PFSK-1 (cell line): ENCODE data around the gene GLRA1.

Experiments
- FOXP2 ChIP-seq: optimal IDR thresholded peaks from 2 replicates; pipeline ENCODE3; 2011; ENCODE audit warnings: borderline replicate concordance, control low read depth, inconsistent platforms; ENCODE audit not compliant: insufficient read depth; ENCODE audit errors: extremely low read length, extremely low read depth
- POLR2AphosphoS5 ChIP-seq: IDR thresholded peaks from 2 replicates; pipeline ENCODE4 v1.6.1; 2012; ENCODE audit warnings: low read depth, mild to moderate bottlenecking, control low read depth, low read length, moderate library complexity
- REST ChIP-seq, 2 experiments: IDR thresholded peaks; 2 replicates each; pipeline versions ENCODE4 v1.6.1 to v1.8.0; 2011 to 2012; ENCODE audit warnings: low read depth in 2 of 2, low read length in 2 of 2, control low read depth in 1 of 2, inconsistent platforms in 1 of 2, mild to moderate bottlenecking in 1 of 2, moderate library complexity in 1 of 2; ENCODE audit not compliant: insufficient read depth in 1 of 2
- SIN3A ChIP-seq: IDR thresholded peaks from 2 replicates; pipeline ENCODE4 v1.6.1; 2012; ENCODE audit warnings: mild to moderate bottlenecking, low read length, moderate library complexity, borderline replicate concordance; ENCODE audit not compliant: insufficient read depth
- TAF1 ChIP-seq: IDR thresholded peaks from 2 replicates; pipeline ENCODE4 v1.6.1; 2012; ENCODE audit warnings: low read length, control low read depth, borderline replicate concordance; ENCODE audit not compliant: insufficient read depth

The GLRA1 gene

DNA sequence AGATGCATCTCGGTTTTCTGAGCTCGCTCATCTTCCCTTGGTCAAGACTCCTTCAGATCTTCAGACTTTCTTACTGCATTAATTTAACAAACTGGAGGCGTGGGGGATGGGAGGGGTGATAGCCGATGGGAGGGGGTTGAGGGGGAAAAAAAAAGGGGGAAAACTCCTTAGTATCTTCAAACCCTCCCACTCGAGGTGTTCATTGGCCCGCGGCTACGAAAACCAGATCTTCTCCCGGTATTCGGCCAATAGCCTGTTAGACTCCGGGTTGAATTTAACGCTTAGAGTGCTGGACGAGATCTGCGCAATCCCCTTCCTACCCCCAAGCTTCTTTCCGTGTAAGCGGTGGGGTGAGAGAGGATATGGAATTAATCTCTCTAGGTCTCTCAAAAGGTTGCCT lies 689 bp upstream of the GLRA1 start:
- no peak for TF ChIP-seq POLR2AphosphoS5
- no peak for TF ChIP-seq FOXP2
- no peak for TF ChIP-seq SIN3A
- no peak for TF ChIP-seq TAF1
- TF ChIP-seq REST (IDR thresholded peaks at IDR 0.05; ENCODE audit: insufficient read depth in 1 of 2, low read depth in 2 of 2, low read length in 2 of 2): no peak

DNA sequence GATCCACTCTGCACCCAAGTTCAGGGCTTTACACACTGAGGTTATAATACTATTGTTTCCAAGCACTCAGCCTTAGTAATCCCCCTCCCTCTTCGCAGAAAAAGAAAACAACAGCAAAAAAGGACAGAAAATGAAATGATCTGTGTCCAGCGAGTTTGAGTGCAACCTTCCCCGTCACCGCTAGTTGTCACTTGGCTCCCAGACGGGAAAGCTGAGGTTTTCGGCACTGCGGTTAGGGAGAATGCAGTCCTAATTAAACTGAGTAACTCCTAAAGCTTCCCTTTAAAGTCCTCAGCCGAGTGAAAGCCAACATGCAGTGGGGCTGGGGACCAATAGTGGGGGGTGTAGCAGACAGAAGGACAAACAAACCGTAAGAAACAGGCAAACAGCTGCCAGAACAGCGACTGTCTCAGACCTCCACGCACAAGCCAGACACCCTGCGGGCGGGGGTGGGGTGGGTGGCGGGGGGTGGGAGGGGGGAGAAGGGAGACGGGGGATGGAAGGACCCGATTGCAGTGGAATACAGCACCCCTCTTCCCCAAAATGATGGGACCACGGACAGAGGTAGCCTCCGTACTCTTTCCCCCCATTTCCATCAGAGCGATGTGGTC lies 680 bp downstream of the GLRA1 start:
- TF ChIP-seq FOXP2: no peak
- TF ChIP-seq REST (IDR thresholded peaks at IDR 0.05; ENCODE audit: insufficient read depth in 1 of 2, low read depth in 2 of 2, low read length in 2 of 2): peak in 1 of 2 experiments; percentile 77; a peak in 2 of 4 replicates
- TF ChIP-seq POLR2AphosphoS5: no peak
- TF ChIP-seq TAF1: no peak
- no peak for TF ChIP-seq SIN3A

GRCh38 chr5:151921916-151922315 lies 2.7 kb downstream of the GLRA1 start:
- TF ChIP-seq FOXP2: no peak
- TF ChIP-seq REST (IDR thresholded peaks at IDR 0.05; ENCODE audit: insufficient read depth in 1 of 2, low read depth in 2 of 2, low read length in 2 of 2): no peak
- TF ChIP-seq TAF1: no peak
- TF ChIP-seq SIN3A: no peak
- TF ChIP-seq POLR2AphosphoS5: no peak

GRCh38 chr5:151917904-151918303 lies 6.7 kb downstream of the GLRA1 start:
- TF ChIP-seq REST (IDR thresholded peaks at IDR 0.05; ENCODE audit: insufficient read depth in 1 of 2, low read depth in 2 of 2, low read length in 2 of 2): no peak
- no peak for TF ChIP-seq FOXP2
- no peak for TF ChIP-seq SIN3A
- no peak for TF ChIP-seq POLR2AphosphoS5
- TF ChIP-seq TAF1: no peak

DNA sequence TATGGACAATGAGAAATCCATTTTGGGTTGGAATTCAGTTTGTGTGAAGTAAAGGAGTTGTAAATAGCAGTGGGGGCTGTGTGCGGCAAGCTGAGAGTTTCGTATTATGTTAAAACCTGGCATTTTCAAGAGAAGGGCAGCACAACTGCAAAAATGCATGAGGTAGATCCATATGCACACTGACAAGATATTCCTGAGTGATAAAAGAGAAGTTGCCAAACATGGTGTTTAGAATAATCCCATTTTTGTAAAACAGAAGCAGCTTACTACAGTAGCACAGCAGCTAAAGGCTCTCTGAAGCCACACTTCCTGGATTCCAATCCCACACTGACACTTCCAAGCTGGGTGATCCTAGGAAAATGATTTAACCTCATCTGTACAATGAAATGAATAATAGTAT lies 11.2 kb downstream of the GLRA1 start:
- TF ChIP-seq POLR2AphosphoS5 (no peak), TAF1 (no peak), SIN3A (no peak), FOXP2 (no peak), REST (IDR thresholded peaks at IDR 0.05; ENCODE audit: insufficient read depth in 1 of 2, low read depth in 2 of 2, low read length in 2 of 2) (no peak)
